GM03348 (cell line): ENCODE results near the gene ZCWPW2.

Source experiments
- DNase-seq: peaks from one replicate; pipeline ENCODE4 v3.0.0; 2012; ENCODE audit warnings: low spot score

The ZCWPW2 gene

GRCh38 chr3:28376424-28376823 is 27.9 kb downstream of the ZCWPW2 start:
- DNase-seq, result peak; percentile 32

GRCh38 chr3:28386049-28386448 is 37.5 kb downstream of the ZCWPW2 start:
- DNase-seq, result no peak

GRCh38 chr3:28388978-28389377 is 40.5 kb downstream of the ZCWPW2 start:
- DNase-seq, result no peak

- DNase-seq, result no peak
Measured at GRCh38 chr3:28399206-28399605, 50.7 kb downstream of the ZCWPW2 start.

- DNase-seq, result no peak
Measured at GRCh38 chr3:28406241-28406640, 57.7 kb downstream of the ZCWPW2 start.

GRCh38 chr3:28449398-28449797 is 100.9 kb downstream of the ZCWPW2 start:
- DNase-seq, result no peak

GRCh38 chr3:28462866-28463265 is 114.3 kb downstream of the ZCWPW2 start:
- DNase-seq, result no peak

GRCh38 chr3:28467414-28467813 is 118.9 kb downstream of the ZCWPW2 start:
- DNase-seq, result no peak

- DNase-seq, result peak; percentile 67
Measured at GRCh38 chr3:28476194-28476593, 127.7 kb downstream of the ZCWPW2 start.

GRCh38 chr3:28476764-28477163 is 128.2 kb downstream of the ZCWPW2 start:
- DNase-seq, result no peak

GRCh38 chr3:28485164-28485563 is 136.6 kb downstream of the ZCWPW2 start:
- DNase-seq, result no peak

- no peak for DNase-seq
Measured at GRCh38 chr3:28495301-28495700, 146.8 kb downstream of the ZCWPW2 start.

- DNase-seq, result no peak
Measured at GRCh38 chr3:28502397-28502937, 153.9 kb downstream of the ZCWPW2 start.

GRCh38 chr3:28504976-28505375 is 156.5 kb downstream of the ZCWPW2 start:
- no peak for DNase-seq

GRCh38 chr3:28521663-28522062 is 173.1 kb downstream of the ZCWPW2 start:
- no peak for DNase-seq

GRCh38 chr3:28542351-28542750 is 193.8 kb downstream of the ZCWPW2 start:
- DNase-seq, result no peak

GRCh38 chr3:28544236-28544635 is 195.7 kb downstream of the ZCWPW2 start:
- DNase-seq, result no peak

GRCh38 chr3:28544831-28545230 is 196.3 kb downstream of the ZCWPW2 start:
- no peak for DNase-seq

- DNase-seq, result no peak
Measured at GRCh38 chr3:28547677-28548076, 199.2 kb downstream of the ZCWPW2 start.

GRCh38 chr3:28553175-28553574 is 204.7 kb downstream of the ZCWPW2 start:
- DNase-seq, result no peak

GRCh38 chr3:28556195-28556594 is 207.7 kb downstream of the ZCWPW2 start:
- no peak for DNase-seq

- no peak for DNase-seq
Measured at GRCh38 chr3:28564211-28564610, 215.7 kb downstream of the ZCWPW2 start.

- no peak for DNase-seq
Measured at GRCh38 chr3:28569357-28569756, 220.8 kb downstream of the ZCWPW2 start.

- no peak for DNase-seq
Measured at GRCh38 chr3:28574036-28574435, 225.5 kb downstream of the ZCWPW2 start.
